Adrenal gland (tissue), 5 donors: ENCODE measurements around the gene BCAS2.

Experiments
- CTCF ChIP-seq, 6 experiments: fragments of 450-650 bp in 4 of 6; fragments of 200-600 bp in 2 of 6; sonication (generic) in 1 of 6; IDR thresholded peaks; 1 replicate in 5 of 6; 2 replicates in 1 of 6; pipeline versions ENCODE4 v1.5.1 to v1.8.0; 2016 to 2021; ENCODE audit warnings: antibody characterized with exemption in 6 of 6, mild to moderate bottlenecking in 2 of 6, moderate library complexity in 1 of 6
- POLR2A ChIP-seq, 2 donors: fragments of 450-650 bp; IDR thresholded peaks; one replicate each; pipeline ENCODE4 v1.6.1; 2017; ENCODE audit warnings: antibody characterized with exemption in 2 of 2, mild to moderate bottlenecking in 2 of 2, moderate library complexity in 1 of 2
- donor health status: DM: no; HTN: no; CAD: no.

- TF ChIP-seq POLR2A (IDR thresholded peaks at IDR 0.05) (no peak), CTCF (IDR thresholded peaks at IDR 0.05) (no peak)
Measured at GRCh38 chr1:114610546-114611245, 29.3 kb upstream of the BCAS2 start.
